ENCODE results near the gene NAT16.

GRCh38 chr7:101225650-101226049 lies 45.6 kb upstream of the NAT16 start:
- TF ChIP-seq MAX (IDR thresholded peaks at IDR 0.05; ENCODE audit: low read depth), result no peak
- TF ChIP-seq CTCF (IDR thresholded peaks at IDR 0.05), result no peak
- no peak for TF ChIP-seq EP300 (IDR thresholded peaks at IDR 0.05; ENCODE audit: borderline replicate concordance in 1 of 2, low read depth in 1 of 2, low read length in 1 of 2)
- no peak for TF ChIP-seq POLR2AphosphoS5 (IDR thresholded peaks at IDR 0.05; ENCODE audit: low read depth, low read length)
- no peak for TF ChIP-seq USF2 (IDR thresholded peaks at IDR 0.05; ENCODE audit: borderline replicate concordance, low read depth, low read length)
- TF ChIP-seq SIN3A (IDR thresholded peaks at IDR 0.05; ENCODE audit: borderline replicate concordance, low read depth, low read length), result no peak
- no peak for TF ChIP-seq TCF12 (IDR thresholded peaks at IDR 0.05)
- no peak for TF ChIP-seq IRF3 (IDR thresholded peaks at IDR 0.05; ENCODE audit: low read depth, low read length)
- no peak for TF ChIP-seq GABPA (IDR thresholded peaks at IDR 0.05; ENCODE audit: low read depth)
- TF ChIP-seq RAD21 (IDR thresholded peaks at IDR 0.05; ENCODE audit: low read length), result no peak
- TF ChIP-seq JUND (IDR thresholded peaks at IDR 0.05), result no peak
- no peak for TF ChIP-seq RCOR1 (IDR thresholded peaks at IDR 0.05; ENCODE audit: low read length)
- TF ChIP-seq MXI1 (IDR thresholded peaks at IDR 0.05; ENCODE audit: low read depth, low read length), result no peak
- no peak for TF ChIP-seq CHD2 (IDR thresholded peaks at IDR 0.05; ENCODE audit: low read length, partially characterized antibody)

All from SK-N-SH (cell line).